NB4 (cell line): ENCODE measurements around the gene CCDC106.

Experiments used
- DNase-seq: peaks from one replicate; pipeline ENCODE4 v3.0.0; 2010; ENCODE audit warnings: low read depth
- H3K4me3 ChIP-seq: one replicate; pipeline ENCODE4 v1.5.1; 2011; ENCODE audit warnings: mild to moderate bottlenecking, low read depth, low read length, moderate library complexity
- CTCF ChIP-seq: IDR thresholded peaks from one replicate; pipeline ENCODE4 v1.5.1; 2012; ENCODE audit warnings: low read depth, low read length
- MAX ChIP-seq: IDR thresholded peaks from 2 replicates; pipeline ENCODE4 v1.6.1; 2011; ENCODE audit warnings: low read depth, low read length
- MYC ChIP-seq: IDR thresholded peaks from 2 replicates; pipeline ENCODE4 v1.6.1; 2011; ENCODE audit warnings: low read depth, low read length
- POLR2A ChIP-seq: IDR thresholded peaks from 2 replicates; pipeline ENCODE4 v1.6.1; 2011; ENCODE audit warnings: mild to moderate bottlenecking; ENCODE audit not compliant: insufficient read length; ENCODE audit errors: extremely low read depth

The CCDC106 gene

GRCh38 chr19:55687281-55688201 lies 39.5 kb downstream of the CCDC106 start:
- no peak for TF ChIP-seq CTCF
- no peak for TF ChIP-seq POLR2A
- TF ChIP-seq MYC, result no peak
- TF ChIP-seq MAX, result no peak
- H3K4me3 ChIP-seq, result no peak overlapping the region
- no peak for DNase-seq

GRCh38 chr19:55688422-55689218 lies 40.6 kb downstream of the CCDC106 start:
- H3K4me3 ChIP-seq, result no peak overlapping the region
- TF ChIP-seq MAX, result no peak
- TF ChIP-seq CTCF, result no peak
- TF ChIP-seq POLR2A, result no peak
- TF ChIP-seq MYC, result no peak
- DNase-seq, result no peak

- DNase-seq, result no peak
- TF ChIP-seq MYC, result no peak
- TF ChIP-seq POLR2A, result no peak
- TF ChIP-seq CTCF, result no peak
- no peak for TF ChIP-seq MAX
These were observed 41.5 kb downstream of the CCDC106 start for GRCh38 chr19:55689411-55690108.

GRCh38 chr19:55690109-55690768 lies 42.2 kb downstream of the CCDC106 start:
- TF ChIP-seq CTCF, result no peak
- no peak for TF ChIP-seq POLR2A
- TF ChIP-seq MAX, result no peak
- TF ChIP-seq MYC, result no peak
- H3K4me3 ChIP-seq, result no peak overlapping the region
- DNase-seq, result no peak

More at GRCh38 chr19:55689411-55690108, 41.5 kb downstream of the CCDC106 start:
- H3K4me3 ChIP-seq, result no peak overlapping the region

- TF ChIP-seq POLR2A (no peak), MAX (no peak), CTCF (no peak), MYC (no peak)
- H3K4me3 ChIP-seq, result no peak overlapping the region
- DNase-seq, result no peak
These were observed 42.9 kb downstream of the CCDC106 start for GRCh38 chr19:55690769-55691545.
